PC-3 (cell line): ENCODE results near the gene CPLX1. TPM values are rescaled to one million over a fixed set of nuclear protein-coding genes. Genes with fewer than 3 reads are reported as not detected.

ENCODE experiments used
- ATAC-seq: fragments of 200-7000 bp; cut with Tn5 transposase; 2 replicates; pipeline ENCODE4 v1.9.1; 2020; ENCODE audit warnings: mild to moderate bottlenecking, moderate library complexity
- BruUV-seq: library from RNA; stranded (reverse); fragments of 400-500 nt; replicated peaks from 2 replicates; lab custom pipeline; 2021; lab: Mats Ljungman, UMichigan
- CTCF ChIA-PET: fragments of 300-600 bp; sonication (Branson Sonifier 250); formaldehyde crosslinking; loops from one replicate; lab custom pipeline; 2022; ENCODE audit warnings: antibody characterized with exemption; lab: Charles Lee
- POLR2A ChIA-PET: fragments of 300-600 bp; sonication (Branson Sonifier 250); formaldehyde crosslinking; loops from one replicate; lab custom pipeline; 2022; ENCODE audit warnings: antibody characterized with exemption; ENCODE audit not compliant: unreplicated experiment; lab: Charles Lee
- DNase-seq: peaks from one replicate; pipeline ENCODE4 v3.0.0-alpha.2; 2015
- H2AFZ ChIP-seq: fragments of 300-600 bp; sonication (generic); 2 replicates; pipeline ENCODE4 v1.6.0; 2016; ENCODE audit warnings: antibody characterized with exemption, low read length
- H3F3A ChIP-seq: fragments of 300-600 bp; sonication (generic); one replicate; pipeline ENCODE4 v1.6.0; 2017; ENCODE audit warnings: antibody characterized with exemption, low read length, control low read depth, mild to moderate bottlenecking; ENCODE audit not compliant: unreplicated experiment
- H3K27ac ChIP-seq: fragments of 300-600 bp; sonication (generic); 2 replicates; pipeline ENCODE4 v1.5.1; 2016; ENCODE audit warnings: mild to moderate bottlenecking, low read length
- H3K27me3 ChIP-seq: fragments of 300-600 bp; sonication (generic); 2 replicates; pipeline ENCODE4 v1.6.1; 2016; ENCODE audit warnings: low read length, mixed read lengths
- H3K36me3 ChIP-seq: fragments of 300-600 bp; sonication (generic); 2 replicates; pipeline ENCODE4 v1.6.1; 2016; ENCODE audit warnings: low read depth, mixed run types, low read length, mixed read lengths
- H3K4me1 ChIP-seq: fragments of 300-600 bp; sonication (generic); 2 replicates; pipeline ENCODE4 v1.5.1; 2016; ENCODE audit warnings: low read length; ENCODE audit not compliant: insufficient read depth
- H3K4me2 ChIP-seq: fragments of 300-600 bp; sonication (generic); 2 replicates; pipeline ENCODE4 v1.6.0; 2016; ENCODE audit warnings: low read length
- H3K4me3 ChIP-seq: fragments of 300-600 bp; sonication (generic); 2 replicates; pipeline ENCODE4 v1.5.1; 2016; ENCODE audit warnings: mild to moderate bottlenecking, low read length, mixed read lengths
- H3K79me2 ChIP-seq: fragments of 300-600 bp; sonication (generic); 2 replicates; pipeline ENCODE4 v1.6.1; 2017; ENCODE audit warnings: low read length, mixed read lengths
- H3K9ac ChIP-seq: fragments of 300-600 bp; sonication (generic); 2 replicates; pipeline ENCODE4 v1.6.0; 2016; ENCODE audit warnings: mild to moderate bottlenecking, low read length
- H3K9me2 ChIP-seq: fragments of 300-600 bp; sonication (generic); replicated peaks from 2 replicates; pipeline ENCODE4 v1.6.1; 2016; ENCODE audit warnings: mixed run types, low read length, mixed read lengths
- H3K9me3 ChIP-seq: fragments of 300-600 bp; sonication (generic); 2 replicates; pipeline ENCODE4 v1.6.1; 2016; ENCODE audit warnings: low read length, mixed read lengths
- H4K20me1 ChIP-seq: fragments of 300-600 bp; sonication (generic); 2 replicates; pipeline ENCODE4 v1.6.1; 2016; ENCODE audit warnings: low read length, mixed read lengths
- CTCF ChIP-seq: fragments of 300-600 bp; sonication (generic); conservative IDR thresholded peaks from 2 replicates; pipeline ENCODE4 v1.5.1; 2017; ENCODE audit warnings: antibody characterized with exemption, low read depth, mild to moderate bottlenecking, low read length
- EZH2 ChIP-seq: fragments of 300-600 bp; sonication (generic); IDR thresholded peaks from one replicate; pipeline ENCODE4 v1.6.1; 2017; ENCODE audit warnings: antibody characterized with exemption, mild to moderate bottlenecking, low read length; ENCODE audit not compliant: unreplicated experiment
- EZH2phosphoT487 ChIP-seq: fragments of 300-600 bp; sonication (generic); IDR thresholded peaks from 2 replicates; pipeline ENCODE4 v1.6.1; 2018; ENCODE audit warnings: mild to moderate bottlenecking, antibody characterized with exemption, low read length, borderline replicate concordance
- intact Hi-C: fragments of 100-400 bp; cut with micrococcal nuclease; formaldehyde crosslinking; loops from 2 replicates; pipeline ENCODE4 v1.9.0; 2023
- total RNA-seq: library from RNA; depleted of rRNA; stranded (reverse); fragments of >200 nt; gene quantifications from 2 replicates; pipeline ENCODE4 v1.2.3, GENCODE V29; 2014

Gene CPLX1
- total RNA-seq, 1 experiment from 2014 or later, result 0.87 TPM

- H3K27ac ChIP-seq, result no peak overlapping the region
- no peak overlapping the region for H3K4me3 ChIP-seq
- no peaks in the 10 kb centered on the region for H4K20me1 ChIP-seq
- DNase-seq (peak; percentile 5), ATAC-seq (peak; percentile 29; the same call in 1 of the 2 replicates)
- H3K79me2 ChIP-seq, result no peaks in the 10 kb centered on the region
- H3K9me2 ChIP-seq, result no peaks in the 10 kb centered on the region
- TF ChIP-seq EZH2phosphoT487 (no peak), CTCF (no peak), EZH2 (no peak)
- no peak overlapping the region for H2AFZ ChIP-seq
- no TSS peak for BruUV-seq
- no peaks in the 10 kb centered on the region for H3K27me3 ChIP-seq
- H3K36me3 ChIP-seq, result no peaks in the 10 kb centered on the region
- H3K4me1 ChIP-seq, result no peaks in the 10 kb centered on the region
- no peaks in the 10 kb centered on the region for H3K9me3 ChIP-seq
- POLR2A ChIA-PET, result no interaction called here
- H3K9ac ChIP-seq, result no peak overlapping the region
- no peaks in the 10 kb centered on the region for H3F3A ChIP-seq
- CTCF ChIA-PET, result no interaction called here
- no peak overlapping the region for H3K4me2 ChIP-seq
- intact Hi-C loops, result no loop called here
Measured at GRCh38 chr4:866761-867390, 40.9 kb upstream of the CPLX1 start.

GRCh38 chr4:866068-866760, 40.3 kb upstream of the CPLX1 start:
- Histone ChIP-seq H3K4me2 (no peak overlapping the region), H2AFZ (no peak overlapping the region), H3K4me3 (no peak overlapping the region), H3K36me3 (no peaks in the 10 kb centered on the region), H4K20me1 (no peaks in the 10 kb centered on the region), H3K27me3 (no peaks in the 10 kb centered on the region), H3F3A (no peaks in the 10 kb centered on the region), H3K9ac (no peak overlapping the region), H3K79me2 (no peaks in the 10 kb centered on the region), H3K4me1 (no peaks in the 10 kb centered on the region), H3K9me3 (no peaks in the 10 kb centered on the region), H3K9me2 (no peaks in the 10 kb centered on the region), H3K27ac (no peak overlapping the region)
- no TSS peak for BruUV-seq
- CTCF ChIA-PET, result no interaction called here
- POLR2A ChIA-PET, result no interaction called here
- ATAC-seq (no peak), DNase-seq (no peak)
- intact Hi-C loops, result no loop called here
- TF ChIP-seq CTCF (no peak), EZH2 (no peak), EZH2phosphoT487 (no peak)

- Histone ChIP-seq H2AFZ (no peak overlapping the region), H3K4me2 (no peak overlapping the region), H3K4me1 (no peaks in the 10 kb centered on the region), H3K9ac (no peak overlapping the region), H3K79me2 (no peaks in the 10 kb centered on the region), H3K9me2 (no peaks in the 10 kb centered on the region), H4K20me1 (no peaks in the 10 kb centered on the region), H3F3A (no peaks in the 10 kb centered on the region), H3K9me3 (no peaks in the 10 kb centered on the region), H3K27me3 (no peaks in the 10 kb centered on the region), H3K36me3 (no peaks in the 10 kb centered on the region), H3K27ac (no peak overlapping the region), H3K4me3 (no peak overlapping the region)
- ATAC-seq (no peak), DNase-seq (no peak)
- intact Hi-C loops, result no loop called here
- ChIA-PET CTCF (no interaction called here), POLR2A (no interaction called here)
- no peak for TF ChIP-seq EZH2phosphoT487
- no peak for TF ChIP-seq EZH2
- no peak for TF ChIP-seq CTCF
- no TSS peak for BruUV-seq
Measured at GRCh38 chr4:865572-865971, 39.6 kb upstream of the CPLX1 start.
